Tibial nerve (tissue), 3 donors: ENCODE data around the gene RAD1.

Experiments used
- POLR2A ChIP-seq, 2 donors: fragments of 450-650 bp; IDR thresholded peaks; one replicate each; pipeline ENCODE4 v1.6.1; 2017; ENCODE audit warnings: antibody characterized with exemption in 2 of 2, mild to moderate bottlenecking in 2 of 2, moderate library complexity in 2 of 2
- TF ChIP-seq, protein P1 (sequence below), 5 experiments: fragments of 200-600 bp in 3 of 5; fragments of 450-650 bp in 2 of 5; sonication (generic) in 3 of 5; IDR thresholded peaks; one replicate each; pipeline ENCODE4 v1.5.1; 2016 to 2019; ENCODE audit warnings: antibody characterized with exemption in 5 of 5, mild to moderate bottlenecking in 3 of 5, moderate library complexity in 2 of 5

DNA sequence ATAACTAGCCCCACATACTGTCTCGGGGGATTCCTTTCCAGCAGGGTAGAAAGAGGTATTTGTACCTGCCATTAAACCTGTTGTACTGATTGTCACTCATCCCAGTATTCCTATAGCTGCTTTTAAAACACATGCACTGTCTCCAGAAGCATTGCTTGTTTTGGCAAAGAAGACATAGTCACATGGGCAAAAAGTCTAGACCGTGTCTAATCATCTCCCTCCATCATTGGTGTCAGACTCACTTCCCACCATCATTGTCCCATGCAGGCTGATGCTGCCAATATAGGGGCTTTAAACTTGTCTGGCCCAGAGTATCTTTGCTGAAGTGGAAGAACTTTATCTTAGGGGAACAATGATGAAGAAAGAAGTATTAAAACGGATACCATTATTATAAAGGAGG is 26.6 kb upstream of the RAD1 start:
- TF ChIP-seq, protein P1, sequence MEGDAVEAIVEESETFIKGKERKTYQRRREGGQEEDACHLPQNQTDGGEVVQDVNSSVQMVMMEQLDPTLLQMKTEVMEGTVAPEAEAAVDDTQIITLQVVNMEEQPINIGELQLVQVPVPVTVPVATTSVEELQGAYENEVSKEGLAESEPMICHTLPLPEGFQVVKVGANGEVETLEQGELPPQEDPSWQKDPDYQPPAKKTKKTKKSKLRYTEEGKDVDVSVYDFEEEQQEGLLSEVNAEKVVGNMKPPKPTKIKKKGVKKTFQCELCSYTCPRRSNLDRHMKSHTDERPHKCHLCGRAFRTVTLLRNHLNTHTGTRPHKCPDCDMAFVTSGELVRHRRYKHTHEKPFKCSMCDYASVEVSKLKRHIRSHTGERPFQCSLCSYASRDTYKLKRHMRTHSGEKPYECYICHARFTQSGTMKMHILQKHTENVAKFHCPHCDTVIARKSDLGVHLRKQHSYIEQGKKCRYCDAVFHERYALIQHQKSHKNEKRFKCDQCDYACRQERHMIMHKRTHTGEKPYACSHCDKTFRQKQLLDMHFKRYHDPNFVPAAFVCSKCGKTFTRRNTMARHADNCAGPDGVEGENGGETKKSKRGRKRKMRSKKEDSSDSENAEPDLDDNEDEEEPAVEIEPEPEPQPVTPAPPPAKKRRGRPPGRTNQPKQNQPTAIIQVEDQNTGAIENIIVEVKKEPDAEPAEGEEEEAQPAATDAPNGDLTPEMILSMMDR (IDR thresholded peaks at IDR 0.05): no peak
- TF ChIP-seq POLR2A (IDR thresholded peaks at IDR 0.05): no peak
